ENCODE results near the gene ATP6V0A1.
"Not testable (repeated sequence)": the region's sequence is repeated elsewhere in the genome, so short reads cannot be mapped to it uniquely, and the experiment has no call there.

ATP6V0A1 gene

GRCh38 chr17:42521036-42521435 lies 62.4 kb downstream of the ATP6V0A1 start:
- DNase-seq = no peak

GRCh38 chr17:42521666-42522262 lies 63.1 kb downstream of the ATP6V0A1 start:
- DNase-seq = no peak

- no peak for DNase-seq
Observed at GRCh38 chr17:42522263-42522790, 63.6 kb downstream of the ATP6V0A1 start.

- no peak for DNase-seq
Observed at GRCh38 chr17:42522798-42523278, 64.2 kb downstream of the ATP6V0A1 start.

- DNase-seq = no peak
Observed at GRCh38 chr17:42525221-42525620, 66.5 kb downstream of the ATP6V0A1 start.

- DNase-seq = no peak
Observed at GRCh38 chr17:42526031-42526444, 67.4 kb downstream of the ATP6V0A1 start.

- no peak for DNase-seq
Observed at GRCh38 chr17:42527932-42528331, 69.3 kb downstream of the ATP6V0A1 start.

- no peak for DNase-seq
Observed at GRCh38 chr17:42529061-42529460, 70.4 kb downstream of the ATP6V0A1 start.

- no peak for DNase-seq
Observed at GRCh38 chr17:42530952-42531454, 72.3 kb downstream of the ATP6V0A1 start.

GRCh38 chr17:42531455-42532354 lies 73.0 kb downstream of the ATP6V0A1 start:
- peak; percentile 65 for DNase-seq

GRCh38 chr17:42535155-42536047 lies 76.7 kb downstream of the ATP6V0A1 start:
- DNase-seq = no peak

GRCh38 chr17:42536048-42536371 lies 77.3 kb downstream of the ATP6V0A1 start, which contains the start of gene NAGLU:
NAGLU (plus strand) TSS chr17:42536241; CDS start chr17:42536273, 32 bp downstream.
- peak; percentile 92 for DNase-seq

GRCh38 chr17:42536372-42537155 lies 77.9 kb downstream of the ATP6V0A1 start:
- peak; percentile 84 for DNase-seq

GRCh38 chr17:42537156-42537805 lies 78.6 kb downstream of the ATP6V0A1 start:
- no peak for DNase-seq

- no peak for DNase-seq
Observed at GRCh38 chr17:42537826-42538451, 79.3 kb downstream of the ATP6V0A1 start.

GRCh38 chr17:42538482-42538881 lies 79.8 kb downstream of the ATP6V0A1 start:
- no peak for DNase-seq

GRCh38 chr17:42540558-42540957 lies 81.9 kb downstream of the ATP6V0A1 start:
- DNase-seq = not testable (repeated sequence)

- no peak for DNase-seq
Observed at GRCh38 chr17:42541041-42541833, 82.6 kb downstream of the ATP6V0A1 start.

GRCh38 chr17:42543190-42544079 lies 84.8 kb downstream of the ATP6V0A1 start:
- DNase-seq = no peak
